Common myeloid progenitor, CD34-positive (primary cell): ENCODE data around the gene JUP.

Experiments used
- CTCF ChIA-PET: fragments of 350-600 bp; sonication (Branson Sonifier 250); formaldehyde crosslinking; loops from one replicate; lab custom pipeline; 2021; ENCODE audit warnings: antibody characterized with exemption; lab: Charles Lee
- POLR2A ChIA-PET: fragments of 350-600 bp; sonication (Branson Sonifier 250); formaldehyde crosslinking; loops from one replicate; lab custom pipeline; 2021; ENCODE audit warnings: antibody characterized with exemption; lab: Charles Lee
- DNase-seq, 3 donors: peaks; one replicate each; pipeline versions ENCODE4 v3.0.0 to v3.0.0-alpha.2; 2013
- H3K27ac ChIP-seq, 2 experiments: 1 replicate in 1 of 2; 2 replicates in 1 of 2; pipeline ENCODE4 v1.7.0; 2013; ENCODE audit warnings: inconsistent platforms in 2 of 2, low read length in 2 of 2, mild to moderate bottlenecking in 2 of 2, low read depth in 1 of 2, moderate library complexity in 1 of 2; ENCODE audit not compliant: severe bottlenecking in 2 of 2, insufficient read depth in 1 of 2, poor library complexity in 1 of 2
- H3K27me3 ChIP-seq, 5 experiments: replicated peaks in 2 of 5; 1 replicate in 3 of 5; 2 replicates in 2 of 5; pipeline versions ENCODE4 v1.6.1 to v1.7.0; 2013; ENCODE audit warnings: low read length in 4 of 5, mild to moderate bottlenecking in 2 of 5, moderate library complexity in 2 of 5, inconsistent platforms in 1 of 5; ENCODE audit not compliant: insufficient read depth in 5 of 5, control insufficient read depth in 4 of 5
- H3K36me3 ChIP-seq, 4 experiments: 1 replicate in 2 of 4; 2 replicates in 2 of 4; pipeline versions ENCODE4 v1.6.1 to v1.7.0; 2013; ENCODE audit warnings: low read length in 3 of 4, control low read depth in 1 of 4, mild to moderate bottlenecking in 1 of 4; ENCODE audit not compliant: control insufficient read depth in 4 of 4, insufficient read depth in 4 of 4
- H3K4me1 ChIP-seq, 4 experiments: 1 replicate in 3 of 4; 2 replicates in 1 of 4; pipeline versions ENCODE4 v1.6.1 to v1.7.1; 2013; ENCODE audit warnings: low read length in 3 of 4, mild to moderate bottlenecking in 3 of 4, control low read depth in 1 of 4, inconsistent platforms in 1 of 4, moderate library complexity in 1 of 4; ENCODE audit not compliant: control insufficient read depth in 4 of 4, insufficient read depth in 4 of 4; ENCODE audit errors: control extremely low read depth in 1 of 4
- H3K4me3 ChIP-seq, 7 experiments: 1 replicate in 4 of 7; 2 replicates in 3 of 7; pipeline versions ENCODE4 v1.5.1 to v1.7.0; 2013; ENCODE audit warnings: mild to moderate bottlenecking in 7 of 7, low read length in 6 of 7, moderate library complexity in 6 of 7, inconsistent platforms in 2 of 7, low read depth in 2 of 7, control low read depth in 1 of 7; ENCODE audit not compliant: insufficient read depth in 4 of 7, control insufficient read depth in 1 of 7; ENCODE audit errors: extremely low read depth in 1 of 7
- H3K9me3 ChIP-seq, 5 experiments: 1 replicate in 4 of 5; 2 replicates in 1 of 5; pipeline versions ENCODE4 v1.6.1 to v1.7.1; 2013; ENCODE audit warnings: low read length in 4 of 5, mild to moderate bottlenecking in 2 of 5, inconsistent platforms in 1 of 5, low read depth in 1 of 5, moderate library complexity in 1 of 5; ENCODE audit not compliant: control insufficient read depth in 4 of 5, insufficient read depth in 2 of 5; ENCODE audit errors: control extremely low read depth in 1 of 5
- WGBS: methylation state at CpG from one replicate; pipeline ENCODE4 v1.1.5; 2013; ENCODE audit not compliant: insufficient coverage; 5-methylcytosine and 5-hydroxymethylcytosine counted together

JUP gene

GRCh38 chr17:41728056-41728455 is 58.5 kb downstream of the JUP start:
- no peaks in the 10 kb centered on the region for H3K36me3 ChIP-seq
- H3K27ac ChIP-seq: no peak overlapping the region
- H3K4me1 ChIP-seq: no peaks in the 10 kb centered on the region
- no peak overlapping the region for H3K4me3 ChIP-seq
- 92% methylated on average over 10 of the region's 12 CpGs for WGBS
- no peak for DNase-seq
- ChIA-PET POLR2A (no interaction called here), CTCF (interaction anchor here (1.0 to 2.5 kb wide), 2 partner anchors 9 to 12 kb away, joined by 3 to 8 read pairs; no protein-coding TSS in a partner anchor)
- no peaks in the 10 kb centered on the region for H3K9me3 ChIP-seq
- H3K27me3 ChIP-seq: peaks cover 0 to 27% (median 4%) of the 10 kb centered on the region in 5 experiments

- Histone ChIP-seq H3K27me3 (peaks cover 0 to 2% (median 0%) of the 10 kb centered on the region in 5 experiments), H3K4me1 (no peaks in the 10 kb centered on the region), H3K9me3 (peaks cover 0 to 1% (median 0%) of the 10 kb centered on the region in 5 experiments), H3K27ac (no peak overlapping the region), H3K36me3 (no peaks in the 10 kb centered on the region), H3K4me3 (no peak overlapping the region)
- ChIA-PET CTCF (interaction anchor here (0.7 kb wide), 1 partner anchor 86 kb away, joined by 3 read pairs; the partner anchor contains the start of gene P3H4), POLR2A (no interaction called here)
- WGBS: 94% methylated on average over 3 of the region's 5 CpGs
- no peak for DNase-seq
Observed at GRCh38 chr17:41725134-41725533, 61.4 kb downstream of the JUP start.

GRCh38 chr17:41724476-41725050 is 61.9 kb downstream of the JUP start:
- Histone ChIP-seq H3K27me3 (no peaks in the 10 kb centered on the region), H3K4me1 (no peaks in the 10 kb centered on the region), H3K4me3 (no peak overlapping the region), H3K36me3 (no peaks in the 10 kb centered on the region), H3K9me3 (peaks cover 0 to 1% (median 0%) of the 10 kb centered on the region in 5 experiments), H3K27ac (no peak overlapping the region)
- DNase-seq: no peak
- ChIA-PET POLR2A (no interaction called here), CTCF (no interaction called here)
- WGBS: 89% methylated on average over 15 of the region's 17 CpGs

GRCh38 chr17:41723801-41724475 is 62.6 kb downstream of the JUP start:
- CTCF ChIA-PET: no interaction called here
- DNase-seq: no peak
- Histone ChIP-seq H3K4me1 (no peaks in the 10 kb centered on the region), H3K27ac (no peak overlapping the region), H3K27me3 (no peaks in the 10 kb centered on the region), H3K36me3 (no peaks in the 10 kb centered on the region), H3K4me3 (no peak overlapping the region), H3K9me3 (peaks cover 0 to 1% (median 0%) of the 10 kb centered on the region in 5 experiments)
- WGBS: 90% methylated on average over 12 of the region's 12 CpGs
- POLR2A ChIA-PET: no interaction called here

GRCh38 chr17:41722231-41722630 is 64.3 kb downstream of the JUP start:
- H3K27ac ChIP-seq: no peak overlapping the region
- WGBS: 100% methylated on average over 2 of the region's 7 CpGs
- no peak for DNase-seq
- no peaks in the 10 kb centered on the region for H3K36me3 ChIP-seq
- ChIA-PET POLR2A (interaction anchor here (0.6 kb wide), 1 partner anchor 1831 kb away, joined by 4 read pairs; no protein-coding TSS in a partner anchor), CTCF (interaction anchor here (1.6 to 1.9 kb wide), 2 partner anchors 9 to 79 kb away, joined by 4 to 6 read pairs; no protein-coding TSS in a partner anchor)
- peaks cover 0 to 2% (median 0%) of the 10 kb centered on the region in 5 experiments for H3K27me3 ChIP-seq
- no peak overlapping the region for H3K4me3 ChIP-seq
- peaks cover 0 to 1% (median 0%) of the 10 kb centered on the region in 5 experiments for H3K9me3 ChIP-seq
- no peaks in the 10 kb centered on the region for H3K4me1 ChIP-seq

GRCh38 chr17:41718287-41718645 is 68.2 kb downstream of the JUP start:
- H3K4me3 ChIP-seq: no peak overlapping the region
- peaks cover 0 to 2% (median 0%) of the 10 kb centered on the region in 5 experiments for H3K27me3 ChIP-seq
- peaks cover 0 to 1% (median 0%) of the 10 kb centered on the region in 5 experiments for H3K9me3 ChIP-seq
- no peak for DNase-seq
- no peaks in the 10 kb centered on the region for H3K36me3 ChIP-seq
- H3K27ac ChIP-seq: no peak overlapping the region
- H3K4me1 ChIP-seq: no peaks in the 10 kb centered on the region
- ChIA-PET CTCF (interaction anchor here (0.7 kb wide), 1 partner anchor 62 kb away, joined by 3 read pairs; no protein-coding TSS in a partner anchor), POLR2A (interaction anchor here (0.5 kb wide), 1 partner anchor 1309 kb away, joined by 3 read pairs; no protein-coding TSS in a partner anchor)
- 80% methylated on average over 5 of the region's 5 CpGs for WGBS
